DMS153 (cell line): ENCODE results near the gene RASGRP3.

Source experiments
- DNase-seq: peaks from one replicate; lab custom pipeline; 2025; lab: John Stamatoyannopoulos, UW

RASGRP3 gene

DNA sequence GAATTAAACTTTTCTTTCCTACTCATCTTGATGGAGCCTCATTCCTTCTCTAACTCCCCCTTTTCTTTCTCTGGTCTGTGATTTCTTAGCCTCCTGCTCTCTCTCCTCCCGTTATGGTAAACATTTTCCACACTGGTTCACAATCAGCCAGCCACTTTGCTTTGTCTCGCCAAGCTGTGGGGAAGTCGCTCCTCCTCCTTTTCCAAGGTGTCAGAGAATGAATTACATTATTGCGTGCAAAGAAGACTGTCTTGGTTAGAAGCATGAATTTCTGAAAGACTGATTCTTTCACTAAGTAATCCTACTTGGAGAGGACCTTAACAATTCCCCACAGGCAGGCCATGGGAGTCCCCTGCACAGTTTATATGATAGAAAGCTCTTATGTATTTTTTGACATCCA is 46.1 kb downstream of the RASGRP3 start:
- no peak for DNase-seq

GRCh38 chr2:33525666-33526065 is 49.2 kb downstream of the RASGRP3 start:
- no peak for DNase-seq

DNA sequence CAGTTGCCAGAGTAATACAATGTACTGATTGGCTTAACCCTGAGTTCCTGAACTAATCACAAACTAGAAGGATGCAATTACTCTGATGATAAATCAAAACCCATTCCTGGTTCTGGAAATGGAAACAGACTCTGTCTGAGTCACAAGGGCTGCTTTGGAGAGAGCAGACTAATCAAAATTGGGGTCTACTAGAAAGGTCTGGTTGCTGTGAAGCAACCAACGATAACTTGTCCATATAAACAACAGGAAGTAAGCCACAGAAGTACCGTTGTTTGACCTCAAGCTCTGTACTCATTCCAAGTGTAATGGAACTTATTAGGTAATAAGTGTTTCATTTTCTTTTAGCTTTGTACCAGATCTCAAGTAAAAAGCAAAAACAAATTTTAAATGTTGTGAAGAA is 49.7 kb downstream of the RASGRP3 start:
- DNase-seq = no peak

DNA sequence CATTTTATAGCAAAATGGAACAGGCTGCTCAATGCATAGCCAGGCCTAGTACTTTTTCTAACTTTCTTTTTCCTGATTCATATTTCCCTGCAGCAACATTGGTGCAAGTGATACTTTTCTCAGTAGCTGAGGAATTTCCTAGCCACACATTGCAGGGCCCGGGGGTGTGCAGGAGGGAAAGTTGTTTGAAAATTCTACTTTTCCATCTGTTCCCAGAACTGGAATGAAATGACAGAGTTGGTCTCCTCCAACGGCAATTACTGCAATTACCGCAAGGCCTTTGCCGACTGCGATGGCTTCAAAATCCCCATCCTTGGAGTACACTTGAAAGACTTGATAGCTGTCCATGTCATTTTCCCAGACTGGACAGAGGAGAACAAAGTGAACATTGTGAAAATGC is 50.5 kb downstream of the RASGRP3 start:
- DNase-seq = no peak

GRCh38 chr2:33528441-33528950 is 52.0 kb downstream of the RASGRP3 start:
- no peak for DNase-seq

GRCh38 chr2:33529771-33530481 is 53.5 kb downstream of the RASGRP3 start:
- no peak for DNase-seq

GRCh38 chr2:33530690-33531548 is 54.5 kb downstream of the RASGRP3 start:
- no peak for DNase-seq

GRCh38 chr2:33531549-33532059 is 55.2 kb downstream of the RASGRP3 start:
- DNase-seq = no peak

DNA sequence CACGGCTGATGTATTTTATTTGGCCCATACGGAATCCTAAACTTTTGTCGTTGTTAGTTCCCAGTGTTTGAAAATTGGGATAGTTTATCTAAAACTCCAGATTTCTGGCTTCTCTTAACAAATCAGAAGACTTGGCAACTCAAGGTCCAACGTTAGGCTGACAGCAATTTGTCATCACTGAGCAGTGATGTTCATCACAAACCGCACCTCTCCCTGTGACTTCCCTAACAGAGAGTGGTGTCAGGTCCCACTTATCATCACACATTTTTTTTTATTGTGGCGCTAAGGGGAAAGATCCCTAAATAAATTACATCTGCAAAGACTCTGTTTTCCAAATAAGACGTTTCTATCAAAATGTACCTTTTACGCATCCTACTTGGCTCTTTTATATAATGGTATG is 55.7 kb downstream of the RASGRP3 start:
- DNase-seq = no peak

GRCh38 chr2:33532966-33533365 is 56.5 kb downstream of the RASGRP3 start:
- DNase-seq = no peak

DNA sequence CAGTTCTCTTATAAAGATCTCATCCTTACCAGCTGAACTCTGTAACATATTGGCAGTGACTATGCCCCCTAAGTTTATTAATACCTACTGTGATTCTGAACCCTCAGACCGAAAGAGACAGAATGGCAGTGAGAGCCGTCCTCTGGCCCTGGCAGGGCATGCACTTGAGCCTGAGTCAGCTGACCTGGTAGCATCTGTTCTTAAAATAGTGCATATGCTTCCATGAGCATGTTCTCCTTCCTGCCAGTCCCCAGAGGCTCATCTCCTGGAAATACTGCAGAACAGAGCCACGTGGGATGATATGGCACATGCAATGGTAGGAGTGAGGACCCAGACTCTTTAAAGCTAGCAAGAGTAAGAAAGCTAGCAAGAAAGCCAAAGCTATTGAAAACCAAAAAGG is 59.0 kb downstream of the RASGRP3 start:
- DNase-seq = no peak

DNA sequence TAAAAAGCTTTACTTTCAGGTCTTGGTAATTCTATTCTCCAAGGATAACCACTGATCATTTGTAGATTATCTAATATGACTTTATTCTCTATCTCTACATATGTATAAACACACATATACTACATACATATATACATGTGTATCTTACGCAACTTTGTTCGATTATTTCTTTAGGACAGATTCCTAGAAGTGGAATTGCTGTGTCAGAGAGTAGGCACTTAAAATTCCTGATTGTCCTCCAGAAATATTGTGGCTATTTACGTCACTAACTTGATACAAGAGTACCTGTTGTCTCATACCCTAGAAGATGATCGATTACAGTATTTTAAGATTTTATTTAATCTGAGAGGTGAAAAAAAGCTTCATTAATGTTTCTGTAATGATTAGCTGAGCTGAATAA is 64.8 kb downstream of the RASGRP3 start:
- no peak for DNase-seq

- no peak for DNase-seq
Measured at GRCh38 chr2:33550206-33550605, 73.8 kb downstream of the RASGRP3 start.

DNA sequence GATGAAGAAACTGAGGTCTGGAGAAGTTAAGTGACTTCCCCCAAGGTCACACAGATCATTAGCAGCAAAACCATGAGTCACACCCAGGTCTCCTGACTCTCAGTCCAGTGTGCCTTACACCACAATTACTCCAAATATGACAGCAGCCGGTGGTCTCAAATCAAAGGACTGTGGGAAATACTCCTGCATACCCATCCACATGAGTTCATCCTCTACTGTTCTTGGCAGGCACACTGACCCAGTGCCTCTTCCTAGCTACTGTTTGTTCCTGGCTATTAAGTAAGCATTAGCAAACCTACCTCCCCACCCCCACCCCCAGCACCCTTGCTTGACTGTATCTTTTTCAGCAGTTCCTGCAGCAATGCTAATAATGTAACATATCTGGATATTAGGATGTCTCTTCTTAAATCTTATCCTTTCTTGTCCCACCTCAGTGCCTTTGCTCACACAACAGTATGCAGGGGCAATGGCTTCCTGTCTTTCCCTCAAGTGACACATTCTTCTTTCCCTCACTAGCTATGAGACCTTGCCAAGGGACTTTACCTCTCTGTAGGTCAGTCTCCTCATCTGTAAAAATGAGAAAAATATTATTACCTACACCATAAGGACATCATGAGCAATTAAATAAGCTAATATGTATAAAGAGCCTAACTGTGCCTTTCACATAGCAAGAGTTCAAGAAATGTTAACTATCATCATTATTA is 76.5 kb downstream of the RASGRP3 start:
- no peak for DNase-seq

DNA sequence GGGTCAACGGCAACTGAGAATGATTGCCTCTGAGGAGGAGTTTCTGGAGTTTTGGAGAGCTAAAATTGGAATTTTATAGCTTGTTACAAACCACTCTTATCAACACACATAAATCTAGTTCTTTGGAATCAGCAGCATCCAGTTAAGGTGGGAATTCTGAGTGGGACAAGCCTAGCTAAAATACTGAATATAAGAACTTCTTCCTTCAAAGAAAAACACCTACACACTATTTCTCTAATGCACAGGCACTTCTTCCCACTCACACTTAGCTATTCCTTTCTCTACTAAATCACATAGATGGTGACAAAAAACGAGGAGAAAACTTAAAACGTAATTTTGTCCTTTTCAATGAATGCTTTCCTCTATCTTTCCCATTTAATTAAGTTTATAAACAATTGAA is 79.2 kb downstream of the RASGRP3 start:
- no peak for DNase-seq

- DNase-seq = no peak
Measured at GRCh38 chr2:33559328-33559727, 82.9 kb downstream of the RASGRP3 start.

DNA sequence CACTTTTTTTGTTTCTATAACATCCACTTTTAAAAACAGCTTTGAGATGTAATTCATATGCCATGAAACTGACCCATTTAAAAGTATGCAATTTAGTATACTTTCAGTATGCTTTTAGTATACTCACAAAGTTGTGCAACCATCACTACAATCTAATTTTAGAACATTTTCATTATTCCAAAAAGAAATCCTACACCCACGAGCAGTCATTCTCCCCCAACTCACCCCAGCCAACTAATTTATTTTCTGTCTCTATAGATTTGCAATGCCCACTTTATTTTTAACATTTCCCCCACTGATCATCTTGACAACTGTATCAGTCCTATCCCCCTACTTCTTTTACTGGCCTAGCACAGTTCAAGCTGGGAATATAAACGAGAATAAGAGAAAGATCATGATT is 83.6 kb downstream of the RASGRP3 start:
- no peak for DNase-seq

- no peak for DNase-seq
Measured at GRCh38 chr2:33561872-33562271, 85.4 kb downstream of the RASGRP3 start.

GRCh38 chr2:33570681-33571080 is 94.2 kb downstream of the RASGRP3 start:
- DNase-seq = no peak

GRCh38 chr2:33573657-33574056 is 97.2 kb downstream of the RASGRP3 start:
- no peak for DNase-seq

DNA sequence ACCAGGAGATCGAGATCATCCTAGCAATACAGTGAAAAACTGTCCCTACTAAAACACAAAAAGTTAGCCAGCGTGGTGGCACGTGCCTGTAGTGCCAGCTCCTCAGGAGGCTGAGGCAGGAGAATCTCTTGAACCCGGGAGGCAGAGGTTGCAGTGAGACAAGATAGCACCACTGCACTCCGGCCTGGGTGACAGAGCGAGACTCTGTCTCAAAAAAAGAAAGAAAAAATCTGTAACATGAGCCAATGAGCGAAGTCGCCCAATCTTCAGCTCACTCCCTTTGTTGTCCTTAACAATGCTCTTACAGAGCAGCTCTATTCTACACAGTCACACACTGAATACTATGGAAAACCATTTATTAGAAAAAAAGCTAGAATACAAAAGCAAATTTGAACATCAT is 100.6 kb downstream of the RASGRP3 start:
- no peak for DNase-seq

GRCh38 chr2:33577668-33578067 is 101.2 kb downstream of the RASGRP3 start:
- no peak for DNase-seq
